HepG2 (cell line): ENCODE measurements around the gene NAA16. TPM values are rescaled to one million over a fixed set of nuclear protein-coding genes. Genes with fewer than 3 reads are reported as not detected.
A peak's percentile ranks its signal among the peaks of the same experiment; 100 is the strongest.

Experiments
- CEBPB ChIP-seq: IDR thresholded peaks from 2 replicates; pipeline ENCODE4 v1.6.1; 2011; ENCODE audit warnings: low read depth, low read length, improper control_type of control experiment, borderline replicate concordance
- KDM2A ChIP-seq: sonication (generic); formaldehyde crosslinking; IDR thresholded peaks from 2 replicates; pipeline ENCODE4 v1.4.0; 2020; ENCODE audit warnings: low read depth, missing genetic modification reagents, borderline replicate concordance
- KDM3A ChIP-seq: IDR thresholded peaks from 2 replicates; pipeline ENCODE4 v1.6.1; 2018; ENCODE audit warnings: low read depth, missing compliant biosample characterization
- MAZ ChIP-seq, 2 experiments: sonication (generic) in 1 of 2; formaldehyde crosslinking in 1 of 2; IDR thresholded peaks; 2 replicates each; pipeline versions ENCODE4 v1.5.0 to v1.6.1; 2012 to 2020; ENCODE audit warnings: low read depth in 2 of 2, mild to moderate bottlenecking in 2 of 2, borderline replicate concordance in 1 of 2, improper control_type of control experiment in 1 of 2, low read length in 1 of 2, missing genetic modification reagents in 1 of 2, moderate library complexity in 1 of 2
- MTF2 ChIP-seq: sonication (generic); formaldehyde crosslinking; IDR thresholded peaks from 2 replicates; pipeline ENCODE4 v1.5.0; 2020; ENCODE audit warnings: missing genetic modification reagents, borderline replicate concordance
- MYC ChIP-seq: sonication (generic); formaldehyde crosslinking; IDR thresholded peaks from 2 replicates; pipeline ENCODE4 v1.9.0; 2021; ENCODE audit warnings: missing genetic modification reagents, borderline replicate concordance
- NFE2L1 ChIP-seq: sonication (generic); formaldehyde crosslinking; IDR thresholded peaks from 2 replicates; pipeline ENCODE4 v1.4.0; 2020; ENCODE audit warnings: missing genetic modification reagents, mild to moderate bottlenecking, borderline replicate concordance
- NFYC ChIP-seq: IDR thresholded peaks from 2 replicates; pipeline ENCODE4 v1.6.1; 2016; ENCODE audit warnings: missing genetic modification reagents, missing compliant biosample characterization
- NR2C2 ChIP-seq: sonication (generic); formaldehyde crosslinking; IDR thresholded peaks from 2 replicates; pipeline ENCODE4 v1.4.0; 2020; ENCODE audit warnings: missing genetic modification reagents, mild to moderate bottlenecking, moderate library complexity, borderline replicate concordance
- TCF7 ChIP-seq: sonication (generic); IDR thresholded peaks from 2 replicates; pipeline ENCODE4 v1.6.1; 2016; ENCODE audit warnings: antibody characterized with exemption, low read depth
- ZNF431 ChIP-seq: sonication (generic); formaldehyde crosslinking; IDR thresholded peaks from 2 replicates; pipeline ENCODE4 v1.9.0; 2022; ENCODE audit warnings: missing genetic modification reagents, low read depth, mild to moderate bottlenecking, borderline replicate concordance
- polyA plus RNA-seq, 8 experiments: library from polyadenylated mRNA; depleted of rRNA in 3 of 8; stranded (reverse) in 7 of 8; unstranded in 1 of 8; fragments of >200 nt; fragmentation: Illumina TruSeq in 4 of 8; extraction: Trizol in 4 of 8; gene quantifications; 2 replicates each; pipeline versions ENCODE4 v1.2.1 to v1.2.3, GENCODE V29; 2011 to 2016; ENCODE audit warnings: low read depth in 4 of 8, missing spikeins in 1 of 8, mixed read lengths in 1 of 8; ENCODE audit not compliant: insufficient read depth in 1 of 8
- total RNA-seq, 5 experiments: library from RNA; depleted of rRNA; stranded (reverse); fragments of >200 nt; fragmentation: Illumina TruSeq; extraction: Trizol; gene quantifications; 2 replicates each; pipeline ENCODE4 v1.2.3, GENCODE V29; 2016; ENCODE audit warnings: low read depth in 1 of 5
- TF ChIP-seq, protein P1 (sequence below): sonication (generic); formaldehyde crosslinking; IDR thresholded peaks from 2 replicates; pipeline ENCODE4 v1.4.0; 2020; ENCODE audit warnings: missing genetic modification reagents, borderline replicate concordance
- TF ChIP-seq, protein P2 (sequence below), 2 experiments: fragments of 450-650 bp in 1 of 2; sonication (generic) in 1 of 2; formaldehyde crosslinking in 1 of 2; IDR thresholded peaks; 2 replicates each; pipeline versions ENCODE4 v1.6.1 to v1.8.0; 2016 to 2022; ENCODE audit warnings: antibody characterized with exemption in 1 of 2, mild to moderate bottlenecking in 1 of 2, missing genetic modification reagents in 1 of 2
- TF ChIP-seq, protein P3 (sequence below): sonication (generic); formaldehyde crosslinking; IDR thresholded peaks from 2 replicates; pipeline ENCODE4 v1.8.1; 2023; ENCODE audit warnings: mild to moderate bottlenecking, inconsistent platforms, moderate library complexity, missing genetic modification reagents, borderline replicate concordance

Gene NAA16
- total and polyA plus RNA-seq, 2 of the 13 experiments (the other 11 are each of a cell fraction or from before 2014, with no cell fraction given) = 9.2 to 15.1 TPM

DNA sequence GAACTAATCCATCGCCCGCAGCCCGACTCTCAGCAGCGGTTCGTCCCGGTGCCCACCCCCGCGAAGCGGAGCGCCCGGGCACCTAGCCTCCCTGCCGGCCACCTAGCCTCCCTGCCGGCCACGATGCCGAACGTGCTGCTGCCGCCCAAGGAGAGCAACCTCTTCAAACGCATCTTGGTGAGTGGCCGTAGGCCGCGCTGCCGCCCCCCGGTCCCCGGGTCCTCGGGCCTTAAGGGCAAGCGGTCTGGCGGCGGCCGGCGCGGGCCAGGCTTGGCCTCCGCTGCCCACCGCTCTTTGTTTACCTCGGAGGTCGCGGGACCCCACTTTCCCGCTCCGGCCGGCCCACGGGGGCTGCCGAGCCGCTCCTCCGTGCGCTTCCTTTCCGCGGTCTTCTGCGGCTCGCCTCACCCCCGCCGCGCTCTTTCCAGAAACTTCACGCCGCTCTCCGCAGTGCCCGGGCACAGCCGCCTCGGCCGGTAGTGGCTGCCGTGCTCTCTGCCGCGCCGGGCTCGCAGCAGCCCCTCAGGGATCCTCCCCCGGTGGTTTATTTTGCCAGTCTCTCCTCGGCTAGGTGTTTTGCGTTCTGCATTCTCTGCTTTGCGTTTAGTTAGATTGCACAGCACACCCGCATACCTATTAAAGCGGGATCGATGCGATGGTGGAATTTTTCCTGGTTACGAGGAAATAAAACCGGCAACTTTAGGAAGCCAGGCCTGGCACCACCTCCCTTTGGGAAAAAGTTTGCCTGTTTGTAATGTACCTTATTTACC lies 524 bp downstream of the NAA16 start (continued):
- TF ChIP-seq, protein P1, sequence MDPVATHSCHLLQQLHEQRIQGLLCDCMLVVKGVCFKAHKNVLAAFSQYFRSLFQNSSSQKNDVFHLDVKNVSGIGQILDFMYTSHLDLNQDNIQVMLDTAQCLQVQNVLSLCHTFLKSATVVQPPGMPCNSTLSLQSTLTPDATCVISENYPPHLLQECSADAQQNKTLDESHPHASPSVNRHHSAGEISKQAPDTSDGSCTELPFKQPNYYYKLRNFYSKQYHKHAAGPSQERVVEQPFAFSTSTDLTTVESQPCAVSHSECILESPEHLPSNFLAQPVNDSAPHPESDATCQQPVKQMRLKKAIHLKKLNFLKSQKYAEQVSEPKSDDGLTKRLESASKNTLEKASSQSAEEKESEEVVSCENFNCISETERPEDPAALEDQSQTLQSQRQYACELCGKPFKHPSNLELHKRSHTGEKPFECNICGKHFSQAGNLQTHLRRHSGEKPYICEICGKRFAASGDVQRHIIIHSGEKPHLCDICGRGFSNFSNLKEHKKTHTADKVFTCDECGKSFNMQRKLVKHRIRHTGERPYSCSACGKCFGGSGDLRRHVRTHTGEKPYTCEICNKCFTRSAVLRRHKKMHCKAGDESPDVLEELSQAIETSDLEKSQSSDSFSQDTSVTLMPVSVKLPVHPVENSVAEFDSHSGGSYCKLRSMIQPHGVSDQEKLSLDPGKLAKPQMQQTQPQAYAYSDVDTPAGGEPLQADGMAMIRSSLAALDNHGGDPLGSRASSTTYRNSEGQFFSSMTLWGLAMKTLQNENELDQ (CRISPR knock-in tag) = no peak
- TF ChIP-seq ZNF431 (0 out of 2 replicates have a peak, but pooled peaks have one; percentile 42), MYC (CRISPR knock-in tag) (0 out of 2 replicates have a peak, but pooled peaks have one; percentile 38), CEBPB (no peak), KDM3A (0 out of 2 replicates have a peak, but pooled peaks have one; percentile 20), KDM2A (CRISPR knock-in tag) (peak; percentile 51; the same call in 1 of the 2 replicates), TCF7 (no peak), MTF2 (CRISPR knock-in tag) (no peak), NFYC (no peak), MAZ (IDR thresholded peaks at IDR 0.05; ENCODE audit: borderline replicate concordance, low read depth, low read length) (no peak), MAZ (CRISPR knock-in tag; IDR thresholded peaks at IDR 0.05; ENCODE audit: low read depth) (peak; percentile 40), NFE2L1 (0 out of 2 replicates have a peak, but pooled peaks have one; percentile 62), NR2C2 (peak; percentile 41; the same call in 1 of the 2 replicates)
- TF ChIP-seq, protein P2, sequence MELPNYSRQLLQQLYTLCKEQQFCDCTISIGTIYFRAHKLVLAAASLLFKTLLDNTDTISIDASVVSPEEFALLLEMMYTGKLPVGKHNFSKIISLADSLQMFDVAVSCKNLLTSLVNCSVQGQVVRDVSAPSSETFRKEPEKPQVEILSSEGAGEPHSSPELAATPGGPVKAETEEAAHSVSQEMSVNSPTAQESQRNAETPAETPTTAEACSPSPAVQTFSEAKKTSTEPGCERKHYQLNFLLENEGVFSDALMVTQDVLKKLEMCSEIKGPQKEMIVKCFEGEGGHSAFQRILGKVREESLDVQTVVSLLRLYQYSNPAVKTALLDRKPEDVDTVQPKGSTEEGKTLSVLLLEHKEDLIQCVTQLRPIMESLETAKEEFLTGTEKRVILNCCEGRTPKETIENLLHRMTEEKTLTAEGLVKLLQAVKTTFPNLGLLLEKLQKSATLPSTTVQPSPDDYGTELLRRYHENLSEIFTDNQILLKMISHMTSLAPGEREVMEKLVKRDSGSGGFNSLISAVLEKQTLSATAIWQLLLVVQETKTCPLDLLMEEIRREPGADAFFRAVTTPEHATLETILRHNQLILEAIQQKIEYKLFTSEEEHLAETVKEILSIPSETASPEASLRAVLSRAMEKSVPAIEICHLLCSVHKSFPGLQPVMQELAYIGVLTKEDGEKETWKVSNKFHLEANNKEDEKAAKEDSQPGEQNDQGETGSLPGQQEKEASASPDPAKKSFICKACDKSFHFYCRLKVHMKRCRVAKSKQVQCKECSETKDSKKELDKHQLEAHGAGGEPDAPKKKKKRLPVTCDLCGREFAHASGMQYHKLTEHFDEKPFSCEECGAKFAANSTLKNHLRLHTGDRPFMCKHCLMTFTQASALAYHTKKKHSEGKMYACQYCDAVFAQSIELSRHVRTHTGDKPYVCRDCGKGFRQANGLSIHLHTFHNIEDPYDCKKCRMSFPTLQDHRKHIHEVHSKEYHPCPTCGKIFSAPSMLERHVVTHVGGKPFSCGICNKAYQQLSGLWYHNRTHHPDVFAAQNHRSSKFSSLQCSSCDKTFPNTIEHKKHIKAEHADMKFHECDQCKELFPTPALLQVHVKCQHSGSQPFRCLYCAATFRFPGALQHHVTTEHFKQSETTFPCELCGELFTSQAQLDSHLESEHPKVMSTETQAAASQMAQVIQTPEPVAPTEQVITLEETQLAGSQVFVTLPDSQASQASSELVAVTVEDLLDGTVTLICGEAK (IDR thresholded peaks at IDR 0.05) = no peak
- TF ChIP-seq, protein P2 (CRISPR knock-in tag; IDR thresholded peaks at IDR 0.05) = no peak; the same call in 1 of the 2 replicates
- TF ChIP-seq, protein P3, sequence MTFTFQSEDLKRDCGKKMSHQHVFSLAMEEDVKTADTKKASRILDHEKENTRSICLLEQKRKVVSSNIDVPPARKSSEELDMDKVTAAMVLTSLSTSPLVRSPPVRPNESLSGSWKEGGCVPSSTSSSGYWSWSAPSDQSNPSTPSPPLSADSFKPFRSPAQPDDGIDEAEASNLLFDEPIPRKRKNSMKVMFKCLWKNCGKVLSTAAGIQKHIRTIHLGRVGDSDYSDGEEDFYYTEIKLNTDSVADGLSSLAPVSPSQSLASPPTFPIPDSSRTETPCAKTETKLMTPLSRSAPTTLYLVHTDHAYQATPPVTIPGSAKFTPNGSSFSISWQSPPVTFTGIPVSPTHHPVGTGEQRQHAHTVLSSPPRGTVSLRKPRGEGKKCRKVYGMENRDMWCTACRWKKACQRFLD (CRISPR knock-in tag) = 0 out of 2 replicates have a peak, but pooled peaks have one; percentile 28
